ENCODE results near the gene FBXO39. TPM values are rescaled to one million over a fixed set of nuclear protein-coding genes. Genes with fewer than 3 reads are reported as not detected.

FBXO39 gene
- polyA plus RNA-seq, 3 donors = 0.12 TPM; not detected in 2

DNA sequence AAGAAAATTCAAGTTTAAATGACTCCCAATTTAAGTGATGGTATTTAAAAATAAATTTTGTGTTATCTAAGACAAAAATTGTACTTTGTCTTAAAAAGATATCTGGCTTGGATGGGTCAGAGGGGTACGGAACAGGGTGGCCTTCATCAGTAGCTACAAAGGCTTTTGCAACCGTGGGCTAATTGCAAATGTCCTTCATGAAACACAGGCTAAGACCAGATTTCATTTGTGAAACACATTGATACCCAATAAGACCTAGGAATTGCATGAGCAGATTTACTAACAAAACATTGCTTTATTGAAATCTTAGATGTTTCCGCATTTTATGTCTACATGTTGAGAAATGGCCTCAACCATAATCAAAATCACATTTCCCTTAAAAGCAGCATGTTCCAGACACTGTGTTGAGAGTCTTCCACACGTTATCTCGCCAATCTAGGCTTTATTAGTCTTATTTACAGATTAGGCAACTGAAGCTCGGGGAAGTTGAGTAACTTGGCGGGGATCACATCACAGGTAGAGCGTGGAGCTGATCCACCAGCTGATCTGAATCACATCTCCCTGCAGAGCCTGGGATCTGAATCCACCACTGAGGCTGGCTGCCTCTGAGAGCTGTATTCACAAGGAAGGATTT is 21.8 kb downstream of the FBXO39 start:
- TF ChIP-seq, protein P1, sequence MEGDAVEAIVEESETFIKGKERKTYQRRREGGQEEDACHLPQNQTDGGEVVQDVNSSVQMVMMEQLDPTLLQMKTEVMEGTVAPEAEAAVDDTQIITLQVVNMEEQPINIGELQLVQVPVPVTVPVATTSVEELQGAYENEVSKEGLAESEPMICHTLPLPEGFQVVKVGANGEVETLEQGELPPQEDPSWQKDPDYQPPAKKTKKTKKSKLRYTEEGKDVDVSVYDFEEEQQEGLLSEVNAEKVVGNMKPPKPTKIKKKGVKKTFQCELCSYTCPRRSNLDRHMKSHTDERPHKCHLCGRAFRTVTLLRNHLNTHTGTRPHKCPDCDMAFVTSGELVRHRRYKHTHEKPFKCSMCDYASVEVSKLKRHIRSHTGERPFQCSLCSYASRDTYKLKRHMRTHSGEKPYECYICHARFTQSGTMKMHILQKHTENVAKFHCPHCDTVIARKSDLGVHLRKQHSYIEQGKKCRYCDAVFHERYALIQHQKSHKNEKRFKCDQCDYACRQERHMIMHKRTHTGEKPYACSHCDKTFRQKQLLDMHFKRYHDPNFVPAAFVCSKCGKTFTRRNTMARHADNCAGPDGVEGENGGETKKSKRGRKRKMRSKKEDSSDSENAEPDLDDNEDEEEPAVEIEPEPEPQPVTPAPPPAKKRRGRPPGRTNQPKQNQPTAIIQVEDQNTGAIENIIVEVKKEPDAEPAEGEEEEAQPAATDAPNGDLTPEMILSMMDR (IDR thresholded peaks at IDR 0.05) = no peak
- Histone ChIP-seq H4K20me1 (ENCODE audit: insufficient read depth, low read length) (no peaks in the 10 kb centered on the region), H3K4me3 (replicated peaks in 1 of 3; ENCODE audit: low read depth in 2 of 3, low read length in 3 of 3) (no peak overlapping the region), H3K4me1 (ENCODE audit: control insufficient read depth in 1 of 2, insufficient read depth in 2 of 2, low read length in 2 of 2) (no peaks in the 10 kb centered on the region), H3K36me3 (replicated peaks in 1 of 2; ENCODE audit: control insufficient read depth in 1 of 2, insufficient read depth in 2 of 2, low read length in 2 of 2) (no peaks in the 10 kb centered on the region), H3K4me2 (replicated peaks; ENCODE audit: extremely low read depth, low read length, poor library complexity, severe bottlenecking) (no peak overlapping the region), H3K9me3 (replicated peaks in 1 of 2; ENCODE audit: control insufficient read depth in 1 of 2, insufficient read depth in 1 of 2, low read length in 2 of 2) (no peaks in the 10 kb centered on the region), H3K9ac (ENCODE audit: insufficient read depth, low read length, poor library complexity, severe bottlenecking) (no peak overlapping the region), H3K79me2 (ENCODE audit: insufficient read depth, low read length) (no peaks in the 10 kb centered on the region), H3K27ac (ENCODE audit: low read depth in 1 of 2, low read length in 2 of 2) (no peak overlapping the region), H3K27me3 (ENCODE audit: control insufficient read depth in 2 of 2, insufficient read depth in 2 of 2, low read length in 2 of 2) (no peaks in the 10 kb centered on the region), H2AFZ (ENCODE audit: insufficient read depth, low read depth, low read length, poor library complexity, severe bottlenecking) (no peak overlapping the region)
- Mint-ChIP-seq H3K36me3 (no peaks in the 10 kb centered on the region), H3K27ac (peak overlapping the region in 1 of 7 donors; percentile 46), H3K27me3 (ENCODE audit: low read depth in 3 of 3) (peaks cover 6 to 15% (median 14%) of the 10 kb centered on the region in 3 donors), H3K4me3 (no peak overlapping the region), H3K4me1 (peaks cover 3% of the 10 kb centered on the region), H3K9me3 (no peaks in the 10 kb centered on the region)
- 65% methylated on average over 4 of the region's 8 CpGs for WGBS (ENCODE audit: insufficient coverage)
- intact Hi-C loops (cut with micrococcal nuclease) = no loop called here
- no peak for DNase-seq

DNA sequence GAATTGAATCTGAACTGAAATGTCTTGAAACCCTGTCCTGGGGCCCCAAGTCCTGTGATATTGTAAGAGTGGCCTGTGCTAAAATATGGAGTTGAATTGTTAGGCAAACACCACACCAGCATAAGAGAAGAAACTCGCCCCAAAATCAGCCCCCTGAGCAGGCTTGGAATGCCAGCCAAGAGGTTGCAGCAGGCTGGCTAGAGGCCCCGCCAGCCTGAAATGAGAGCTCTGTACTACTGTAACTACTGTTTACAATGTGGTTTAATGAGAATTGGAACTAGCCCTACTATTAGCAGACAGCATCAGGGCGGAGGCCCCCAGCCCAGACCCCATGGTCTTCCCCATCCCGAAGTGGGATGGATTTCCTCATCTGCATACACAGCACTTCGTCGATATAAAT is 23.7 kb downstream of the FBXO39 start:
- Histone ChIP-seq H3K4me3 (replicated peaks in 1 of 3; ENCODE audit: low read depth in 2 of 3, low read length in 3 of 3) (no peak overlapping the region), H3K9ac (ENCODE audit: insufficient read depth, low read length, poor library complexity, severe bottlenecking) (no peak overlapping the region), H3K4me1 (ENCODE audit: control insufficient read depth in 1 of 2, insufficient read depth in 2 of 2, low read length in 2 of 2) (no peaks in the 10 kb centered on the region), H3K27me3 (ENCODE audit: control insufficient read depth in 2 of 2, insufficient read depth in 2 of 2, low read length in 2 of 2) (no peaks in the 10 kb centered on the region), H3K4me2 (replicated peaks; ENCODE audit: extremely low read depth, low read length, poor library complexity, severe bottlenecking) (no peak overlapping the region), H3K79me2 (ENCODE audit: insufficient read depth, low read length) (no peaks in the 10 kb centered on the region), H2AFZ (ENCODE audit: insufficient read depth, low read depth, low read length, poor library complexity, severe bottlenecking) (no peak overlapping the region), H3K36me3 (replicated peaks in 1 of 2; ENCODE audit: control insufficient read depth in 1 of 2, insufficient read depth in 2 of 2, low read length in 2 of 2) (no peaks in the 10 kb centered on the region), H3K27ac (ENCODE audit: low read depth in 1 of 2, low read length in 2 of 2) (no peak overlapping the region), H3K9me3 (replicated peaks in 1 of 2; ENCODE audit: control insufficient read depth in 1 of 2, insufficient read depth in 1 of 2, low read length in 2 of 2) (no peaks in the 10 kb centered on the region), H4K20me1 (ENCODE audit: insufficient read depth, low read length) (no peaks in the 10 kb centered on the region)
- DNase-seq = no peak
- H3K9me3 Mint-ChIP-seq = no peaks in the 10 kb centered on the region
- no peak overlapping the region for H3K27ac Mint-ChIP-seq
- TF ChIP-seq, protein P1 (IDR thresholded peaks at IDR 0.05) = no peak
- intact Hi-C loops (cut with micrococcal nuclease) = loop anchor here in 1 of 2 donors (5.0 kb wide), 1 partner anchor 327 kb away; no protein-coding TSS in a partner anchor
- H3K36me3 Mint-ChIP-seq = no peaks in the 10 kb centered on the region
- peaks cover 6 to 15% (median 10%) of the 10 kb centered on the region in 3 donors for H3K27me3 Mint-ChIP-seq (ENCODE audit: low read depth in 3 of 3)
- H3K4me3 Mint-ChIP-seq = no peak overlapping the region
- whole genome bisulfite sequencing (ENCODE audit: insufficient coverage) = 86% methylated on average over 2 of the region's 6 CpGs
- H3K4me1 Mint-ChIP-seq = peaks cover 3% of the 10 kb centered on the region
